ENCODE data around the gene PROCR. TPM values are rescaled to one million over a fixed set of nuclear protein-coding genes. Genes with fewer than 3 reads are reported as not detected.
"Not testable (repeated sequence)": the region's sequence is repeated elsewhere in the genome, so short reads cannot be mapped to it uniquely, and the experiment has no call there.

The PROCR gene
- total RNA-seq, 4 donors from 2014 or later, result 2.4 to 8.6 (median 7.3) TPM

- Histone ChIP-seq H3K4me1 (no peaks in the 10 kb centered on the region), H3K27ac (no peak overlapping the region), H3K36me3 (no peaks in the 10 kb centered on the region), H3K4me3 (no peak overlapping the region), H3K27me3 (no peaks in the 10 kb centered on the region), H3K9me3 (peaks cover 15 to 31% of the 10 kb centered on the region in 2 donors)
- TF ChIP-seq CTCF (IDR thresholded peaks at IDR 0.05) (no peak), POLR2A (IDR thresholded peaks at IDR 0.05) (no peak), EP300 (IDR thresholded peaks at IDR 0.05; ENCODE audit: low read depth) (no peak), POLR2AphosphoS5 (IDR thresholded peaks at IDR 0.05) (no peak)
- intact Hi-C loops (cut with DNase I; ENCODE audit: low total_unique reads) (no loop called here), in situ Hi-C loops (cut with MboI; ENCODE audit: low pct_ligation_motif_present in 1 of 4, low pct_unique_long_range_greater_than_20kb in 1 of 4, low sequenced_read_pairs in 3 of 4) (loop anchor here in 2 of 4 donors (25.0 kb wide), 2 partner anchors 338 to 363 kb away; partner anchors contain the start of genes GGT7 (in 1 of the 2) and NCOA6 (in 1 of the 2))
- WGBS, 2 donors (ENCODE audit: low coverage in 1 of 2), result 75 to 90% methylated on average over 1 of the region's 1 CpG
- DNase-seq, result no peak
Observed at GRCh38 chr20:35200267-35200666, 28.4 kb downstream of the PROCR start.

GRCh38 chr20:35201467-35201866, 29.6 kb downstream of the PROCR start:
- 88 to 96% methylated on average over 5 of the region's 5 CpGs for WGBS, 2 donors (ENCODE audit: low coverage in 1 of 2)
- H3K4me3 ChIP-seq; DNase-seq; H3K4me1 ChIP-seq; intact Hi-C loops (cut with DNase I; ENCODE audit: low total_unique reads); H3K27me3 ChIP-seq; H3K36me3 ChIP-seq; H3K27ac ChIP-seq: not testable (repeated sequence)
- in situ Hi-C loops (cut with MboI; ENCODE audit: low pct_ligation_motif_present in 1 of 4, low pct_unique_long_range_greater_than_20kb in 1 of 4, low sequenced_read_pairs in 3 of 4), result loop anchor here in 2 of 4 donors (25.0 kb wide), 2 partner anchors 339 to 364 kb away; partner anchors contain the start of genes GGT7 (in 1 of the 2) and NCOA6 (in 1 of the 2)
- H3K9me3 ChIP-seq, result peaks cover 11 to 22% of the 10 kb centered on the region in 2 donors

- Histone ChIP-seq H3K27ac (no peak overlapping the region), H3K9me3 (no peaks in the 10 kb centered on the region), H3K36me3 (no peaks in the 10 kb centered on the region), H3K4me3 (no peak overlapping the region), H3K4me1 (peaks cover 3 to 13% (median 8%) of the 10 kb centered on the region in 4 donors), H3K27me3 (no peaks in the 10 kb centered on the region)
- TF ChIP-seq CTCF (IDR thresholded peaks at IDR 0.05) (no peak), EP300 (IDR thresholded peaks at IDR 0.05; ENCODE audit: low read depth) (no peak), POLR2A (IDR thresholded peaks at IDR 0.05) (no peak), POLR2AphosphoS5 (IDR thresholded peaks at IDR 0.05) (no peak)
- intact Hi-C loops (cut with DNase I; ENCODE audit: low total_unique reads), result no loop called here
- in situ Hi-C loops (cut with MboI; ENCODE audit: low pct_ligation_motif_present in 1 of 4, low pct_unique_long_range_greater_than_20kb in 1 of 4, low sequenced_read_pairs in 3 of 4), result loop anchor here in 2 of 4 donors (5.0 to 25.0 kb wide), 3 partner anchors 65 to 370 kb away; partner anchors contain the start of genes GGT7 (in 1 of the 2) and NCOA6 (in 1 of the 2)
- DNase-seq, result no peak
- 85 to 91% methylated on average over 1 of the region's 1 CpG for WGBS, 2 donors (ENCODE audit: low coverage in 1 of 2)
Observed at GRCh38 chr20:35206802-35207201, 34.9 kb downstream of the PROCR start.

GRCh38 chr20:35207950-35208611, 36.2 kb downstream of the PROCR start:
- in situ Hi-C loops (cut with MboI; ENCODE audit: low pct_ligation_motif_present in 1 of 4, low pct_unique_long_range_greater_than_20kb in 1 of 4, low sequenced_read_pairs in 3 of 4) (loop anchor here in 2 of 4 donors (5.0 to 25.0 kb wide), 3 partner anchors 66 to 371 kb away; partner anchors contain the start of genes GGT7 (in 1 of the 2) and NCOA6 (in 1 of the 2)), intact Hi-C loops (cut with DNase I; ENCODE audit: low total_unique reads) (loop anchor here (1.0 kb wide), 1 partner anchor 62 kb away; no protein-coding TSS in a partner anchor)
- WGBS, 2 donors (ENCODE audit: low coverage in 1 of 2), result 20 to 38% methylated on average over 5 to 8 of the region's 8 CpGs
- Histone ChIP-seq H3K36me3 (no peaks in the 10 kb centered on the region), H3K4me1 (peaks cover 3 to 13% (median 8%) of the 10 kb centered on the region in 4 donors), H3K4me3 (peak overlapping the region in 1 of 4 donors; percentile 22), H3K27me3 (no peaks in the 10 kb centered on the region), H3K27ac (peak overlapping the region; percentile 58 to 83 (median 74)), H3K9me3 (no peaks in the 10 kb centered on the region)
- no peak for TF ChIP-seq POLR2A (IDR thresholded peaks at IDR 0.05)
- no peak for TF ChIP-seq EP300 (IDR thresholded peaks at IDR 0.05; ENCODE audit: low read depth)
- TF ChIP-seq POLR2AphosphoS5 (IDR thresholded peaks at IDR 0.05), result peak in 1 of 3 donors; percentile 38
- TF ChIP-seq CTCF (IDR thresholded peaks at IDR 0.05), result peak; percentile 71 to 89 (median 78)
- DNase-seq, result peak; percentile 86

All from transverse colon (tissue), 4 donors.